HepG2 (cell line): ENCODE data around the gene TSPAN17. TPM values are rescaled to one million over a fixed set of nuclear protein-coding genes. Genes with fewer than 3 reads are reported as not detected.

Experiments used
- CENPBD1 ChIP-seq: sonication (generic); formaldehyde crosslinking; IDR thresholded peaks from 2 replicates; pipeline ENCODE4 v1.8.0; 2022; ENCODE audit warnings: missing genetic modification reagents, low read depth, mild to moderate bottlenecking, borderline replicate concordance
- DR1 ChIP-seq: sonication (generic); formaldehyde crosslinking; IDR thresholded peaks from 2 replicates; pipeline ENCODE4 v1.8.0; 2021; ENCODE audit warnings: mild to moderate bottlenecking, missing genetic modification reagents, inconsistent platforms
- E2F1 ChIP-seq: sonication (generic); formaldehyde crosslinking; IDR thresholded peaks from 2 replicates; pipeline ENCODE4 v1.5.0; 2020; ENCODE audit warnings: missing genetic modification reagents
- HNRNPLL ChIP-seq: fragments of 200-400 bp; formaldehyde crosslinking; IDR thresholded peaks from 2 replicates; pipeline ENCODE4 v1.6.1; 2017; ENCODE audit warnings: mild to moderate bottlenecking, low read depth, low read length; ENCODE audit not compliant: poor library complexity, severe bottlenecking
- MTA3 ChIP-seq: sonication (generic); formaldehyde crosslinking; IDR thresholded peaks from 2 replicates; pipeline ENCODE4 v1.4.0; 2020; ENCODE audit warnings: missing genetic modification reagents
- PLSCR1 ChIP-seq: sonication (generic); formaldehyde crosslinking; IDR thresholded peaks from 2 replicates; pipeline ENCODE4 v1.5.0; 2020; ENCODE audit warnings: missing genetic modification reagents, mild to moderate bottlenecking, borderline replicate concordance
- SCMH1 ChIP-seq: sonication (generic); formaldehyde crosslinking; IDR thresholded peaks from 2 replicates; pipeline ENCODE4 v1.9.0; 2021; ENCODE audit warnings: missing genetic modification reagents, mild to moderate bottlenecking, borderline replicate concordance
- ZEB1 ChIP-seq: IDR thresholded peaks from 2 replicates; pipeline ENCODE4 v1.6.1; 2012; ENCODE audit warnings: mild to moderate bottlenecking, low read depth, inconsistent platforms; ENCODE audit not compliant: insufficient replicate concordance
- ZFP41 ChIP-seq: sonication (generic); formaldehyde crosslinking; IDR thresholded peaks from 2 replicates; pipeline ENCODE4 v1.4.0; 2020; ENCODE audit warnings: mild to moderate bottlenecking, missing genetic modification reagents, borderline replicate concordance
- ZFY ChIP-seq: sonication (generic); formaldehyde crosslinking; IDR thresholded peaks from 2 replicates; pipeline ENCODE4 v1.4.0; 2020; ENCODE audit warnings: missing genetic modification reagents
- ZNF83 ChIP-seq: sonication (generic); formaldehyde crosslinking; IDR thresholded peaks from 2 replicates; pipeline ENCODE4 v1.4.0; 2020; ENCODE audit warnings: missing genetic modification reagents, mild to moderate bottlenecking, borderline replicate concordance
- ZNF839 ChIP-seq: sonication (generic); formaldehyde crosslinking; IDR thresholded peaks from 2 replicates; pipeline ENCODE4 v1.4.0; 2020; ENCODE audit warnings: missing genetic modification reagents, mild to moderate bottlenecking, borderline replicate concordance
- polyA plus RNA-seq, 8 experiments: library from polyadenylated mRNA; depleted of rRNA in 3 of 8; stranded (reverse) in 7 of 8; unstranded in 1 of 8; fragments of >200 nt; fragmentation: Illumina TruSeq in 4 of 8; extraction: Trizol in 4 of 8; gene quantifications; 2 replicates each; pipeline versions ENCODE4 v1.2.1 to v1.2.3, GENCODE V29; 2011 to 2016; ENCODE audit warnings: low read depth in 4 of 8, missing spikeins in 1 of 8, mixed read lengths in 1 of 8; ENCODE audit not compliant: insufficient read depth in 1 of 8
- total RNA-seq, 5 experiments: library from RNA; depleted of rRNA; stranded (reverse); fragments of >200 nt; fragmentation: Illumina TruSeq; extraction: Trizol; gene quantifications; 2 replicates each; pipeline ENCODE4 v1.2.3, GENCODE V29; 2016; ENCODE audit warnings: low read depth in 1 of 5
- TF ChIP-seq, protein P1 (sequence below): sonication (generic); formaldehyde crosslinking; IDR thresholded peaks from 2 replicates; pipeline ENCODE4 v1.9.0; 2022; ENCODE audit warnings: missing genetic modification reagents, mild to moderate bottlenecking, borderline replicate concordance
- TF ChIP-seq, protein P2 (sequence below): sonication (generic); formaldehyde crosslinking; IDR thresholded peaks from 2 replicates; pipeline ENCODE4 v1.4.0; 2020; ENCODE audit warnings: missing genetic modification reagents, mild to moderate bottlenecking, borderline replicate concordance
- TF ChIP-seq, protein P3 (sequence below): sonication (generic); formaldehyde crosslinking; conservative IDR thresholded peaks from 2 replicates; pipeline ENCODE4 v1.8.0; 2022; ENCODE audit warnings: low read depth, missing genetic modification reagents
- TF ChIP-seq, protein P4 (sequence below): fragments of 450-650 bp; IDR thresholded peaks from 2 replicates; pipeline ENCODE4 v1.6.1; 2017; ENCODE audit warnings: mild to moderate bottlenecking

TSPAN17 gene
- total and polyA plus RNA-seq, 2 of the 13 experiments (the other 11 are each of a cell fraction or from before 2014, with no cell fraction given), result 11.5 to 15.0 TPM

DNA sequence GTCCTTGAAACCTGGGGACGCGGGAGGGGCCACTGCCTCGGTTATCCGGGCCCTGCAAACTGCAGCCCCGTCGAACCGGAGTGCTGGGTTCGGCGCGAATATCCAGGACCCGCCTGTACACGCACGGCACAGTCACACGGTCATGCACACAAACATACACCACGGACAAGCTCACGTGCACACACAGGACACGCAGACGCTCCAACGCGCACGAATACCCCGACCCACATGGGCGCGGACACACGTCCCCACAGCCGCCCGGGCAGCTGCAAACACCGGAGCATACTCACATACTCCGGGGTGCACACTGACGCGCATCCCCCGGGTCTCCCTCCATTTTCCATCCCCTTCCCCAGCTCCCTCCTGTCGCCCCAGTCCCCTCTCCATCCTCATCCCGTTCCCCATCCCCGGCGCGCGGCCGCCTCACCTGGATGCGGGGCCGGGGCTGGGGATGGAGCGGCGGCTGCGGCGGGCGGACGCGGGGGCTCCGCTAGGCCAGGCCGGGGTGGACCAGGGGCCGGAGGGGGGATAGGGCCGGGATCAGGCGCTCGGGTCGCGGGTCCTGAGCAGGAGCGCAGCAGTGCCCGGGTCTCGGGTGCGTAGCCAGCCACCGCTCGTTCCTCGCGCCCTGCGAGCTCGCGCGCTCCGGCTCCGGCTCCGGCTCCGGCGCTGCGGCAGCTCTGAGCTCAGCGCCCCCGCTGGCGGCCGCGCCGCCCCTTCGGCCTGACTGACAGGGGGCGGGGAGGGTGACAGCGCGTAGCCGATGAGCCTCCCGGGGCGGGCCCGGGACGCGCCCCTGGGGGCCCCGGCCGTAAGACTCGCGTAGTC is 17.2 kb upstream of the TSPAN17 start, which contains the start of the genes EIF4E1B and SNCB (continued):
- no peak for TF ChIP-seq ZNF839 (CRISPR knock-in tag)
- TF ChIP-seq, protein P1, sequence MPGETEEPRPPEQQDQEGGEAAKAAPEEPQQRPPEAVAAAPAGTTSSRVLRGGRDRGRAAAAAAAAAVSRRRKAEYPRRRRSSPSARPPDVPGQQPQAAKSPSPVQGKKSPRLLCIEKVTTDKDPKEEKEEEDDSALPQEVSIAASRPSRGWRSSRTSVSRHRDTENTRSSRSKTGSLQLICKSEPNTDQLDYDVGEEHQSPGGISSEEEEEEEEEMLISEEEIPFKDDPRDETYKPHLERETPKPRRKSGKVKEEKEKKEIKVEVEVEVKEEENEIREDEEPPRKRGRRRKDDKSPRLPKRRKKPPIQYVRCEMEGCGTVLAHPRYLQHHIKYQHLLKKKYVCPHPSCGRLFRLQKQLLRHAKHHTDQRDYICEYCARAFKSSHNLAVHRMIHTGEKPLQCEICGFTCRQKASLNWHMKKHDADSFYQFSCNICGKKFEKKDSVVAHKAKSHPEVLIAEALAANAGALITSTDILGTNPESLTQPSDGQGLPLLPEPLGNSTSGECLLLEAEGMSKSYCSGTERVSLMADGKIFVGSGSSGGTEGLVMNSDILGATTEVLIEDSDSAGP (CRISPR knock-in tag), result no peak
- TF ChIP-seq, protein P2, sequence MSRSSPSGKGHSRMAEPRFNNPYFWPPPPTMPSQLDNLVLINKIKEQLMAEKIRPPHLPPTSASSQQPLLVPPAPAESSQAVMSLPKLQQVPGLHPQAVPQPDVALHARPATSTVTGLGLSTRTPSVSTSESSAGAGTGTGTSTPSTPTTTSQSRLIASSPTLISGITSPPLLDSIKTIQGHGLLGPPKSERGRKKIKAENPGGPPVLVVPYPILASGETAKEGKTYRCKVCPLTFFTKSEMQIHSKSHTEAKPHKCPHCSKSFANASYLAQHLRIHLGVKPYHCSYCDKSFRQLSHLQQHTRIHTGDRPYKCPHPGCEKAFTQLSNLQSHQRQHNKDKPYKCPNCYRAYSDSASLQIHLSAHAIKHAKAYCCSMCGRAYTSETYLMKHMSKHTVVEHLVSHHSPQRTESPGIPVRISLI (CRISPR knock-in tag), result no peak
- no peak for TF ChIP-seq MTA3 (CRISPR knock-in tag)
- peak; percentile 23; the same call in 1 of the 2 replicates for TF ChIP-seq ZFY
- no peak for TF ChIP-seq SCMH1 (CRISPR knock-in tag)
- no peak for TF ChIP-seq PLSCR1 (CRISPR knock-in tag)
- TF ChIP-seq HNRNPLL, result peak; percentile 35
- no peak for TF ChIP-seq ZFP41
- no peak for TF ChIP-seq E2F1 (CRISPR knock-in tag)
- no peak for TF ChIP-seq ZNF83 (CRISPR knock-in tag)
- TF ChIP-seq, protein P3, sequence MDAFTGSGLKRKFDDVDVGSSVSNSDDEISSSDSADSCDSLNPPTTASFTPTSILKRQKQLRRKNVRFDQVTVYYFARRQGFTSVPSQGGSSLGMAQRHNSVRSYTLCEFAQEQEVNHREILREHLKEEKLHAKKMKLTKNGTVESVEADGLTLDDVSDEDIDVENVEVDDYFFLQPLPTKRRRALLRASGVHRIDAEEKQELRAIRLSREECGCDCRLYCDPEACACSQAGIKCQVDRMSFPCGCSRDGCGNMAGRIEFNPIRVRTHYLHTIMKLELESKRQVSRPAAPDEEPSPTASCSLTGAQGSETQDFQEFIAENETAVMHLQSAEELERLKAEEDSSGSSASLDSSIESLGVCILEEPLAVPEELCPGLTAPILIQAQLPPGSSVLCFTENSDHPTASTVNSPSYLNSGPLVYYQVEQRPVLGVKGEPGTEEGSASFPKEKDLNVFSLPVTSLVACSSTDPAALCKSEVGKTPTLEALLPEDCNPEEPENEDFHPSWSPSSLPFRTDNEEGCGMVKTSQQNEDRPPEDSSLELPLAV, result no peak
- TF ChIP-seq DR1 (CRISPR knock-in tag), result no peak
- TF ChIP-seq, protein P4, sequence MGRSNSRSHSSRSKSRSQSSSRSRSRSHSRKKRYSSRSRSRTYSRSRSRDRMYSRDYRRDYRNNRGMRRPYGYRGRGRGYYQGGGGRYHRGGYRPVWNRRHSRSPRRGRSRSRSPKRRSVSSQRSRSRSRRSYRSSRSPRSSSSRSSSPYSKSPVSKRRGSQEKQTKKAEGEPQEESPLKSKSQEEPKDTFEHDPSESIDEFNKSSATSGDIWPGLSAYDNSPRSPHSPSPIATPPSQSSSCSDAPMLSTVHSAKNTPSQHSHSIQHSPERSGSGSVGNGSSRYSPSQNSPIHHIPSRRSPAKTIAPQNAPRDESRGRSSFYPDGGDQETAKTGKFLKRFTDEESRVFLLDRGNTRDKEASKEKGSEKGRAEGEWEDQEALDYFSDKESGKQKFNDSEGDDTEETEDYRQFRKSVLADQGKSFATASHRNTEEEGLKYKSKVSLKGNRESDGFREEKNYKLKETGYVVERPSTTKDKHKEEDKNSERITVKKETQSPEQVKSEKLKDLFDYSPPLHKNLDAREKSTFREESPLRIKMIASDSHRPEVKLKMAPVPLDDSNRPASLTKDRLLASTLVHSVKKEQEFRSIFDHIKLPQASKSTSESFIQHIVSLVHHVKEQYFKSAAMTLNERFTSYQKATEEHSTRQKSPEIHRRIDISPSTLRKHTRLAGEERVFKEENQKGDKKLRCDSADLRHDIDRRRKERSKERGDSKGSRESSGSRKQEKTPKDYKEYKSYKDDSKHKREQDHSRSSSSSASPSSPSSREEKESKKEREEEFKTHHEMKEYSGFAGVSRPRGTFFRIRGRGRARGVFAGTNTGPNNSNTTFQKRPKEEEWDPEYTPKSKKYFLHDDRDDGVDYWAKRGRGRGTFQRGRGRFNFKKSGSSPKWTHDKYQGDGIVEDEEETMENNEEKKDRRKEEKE, result no peak
- no peak for TF ChIP-seq CENPBD1 (CRISPR knock-in tag)
- TF ChIP-seq ZEB1, result no peak
